CD8-positive, alpha-beta memory T cell (primary cell): ENCODE data around the gene METAP1D. TPM values are rescaled to one million over a fixed set of nuclear protein-coding genes. Genes with fewer than 3 reads are reported as not detected.

Experiments used
- CTCF ChIA-PET: fragments of 350-600 bp; sonication (Branson Sonifier 250); formaldehyde crosslinking; loops from one replicate; lab custom pipeline; 2021; ENCODE audit warnings: antibody characterized with exemption; lab: Charles Lee
- POLR2A ChIA-PET: fragments of 350-600 bp; sonication (Branson Sonifier 250); formaldehyde crosslinking; loops from one replicate; lab custom pipeline; 2021; ENCODE audit warnings: antibody characterized with exemption; lab: Charles Lee
- DNase-seq, 5 donors: peaks; one replicate each; pipeline versions ENCODE4 v3.0.0 to v3.0.0-alpha.2; 2020 to 2022; ENCODE audit warnings: mixed read lengths in 1 of 5
- H3K27ac ChIP-seq: one replicate; pipeline ENCODE4 v1.7.0; 2013; ENCODE audit warnings: low read depth, mild to moderate bottlenecking, low read length, moderate library complexity
- H3K27me3 ChIP-seq: 2 replicates; pipeline ENCODE4 v1.7.0; 2013; ENCODE audit warnings: low read length, mild to moderate bottlenecking; ENCODE audit not compliant: insufficient read depth, poor library complexity, severe bottlenecking
- H3K36me3 ChIP-seq: 2 replicates; pipeline ENCODE4 v1.7.0; 2013; ENCODE audit warnings: mild to moderate bottlenecking, low read length, moderate library complexity; ENCODE audit not compliant: insufficient read depth
- H3K4me1 ChIP-seq: 2 replicates; pipeline ENCODE4 v1.7.0; 2013; ENCODE audit warnings: mild to moderate bottlenecking, low read length, moderate library complexity; ENCODE audit not compliant: insufficient read depth
- H3K4me3 ChIP-seq: 2 replicates; pipeline ENCODE4 v1.7.0; 2013; ENCODE audit warnings: mild to moderate bottlenecking, low read length
- H3K9me3 ChIP-seq: 2 replicates; pipeline ENCODE4 v1.7.0; 2013; ENCODE audit warnings: mild to moderate bottlenecking, low read length
- H3K27ac Mint-ChIP-seq, 8 donors: one replicate each; pipeline ENCODE4 v1.8.0; 2020 to 2021; ENCODE audit warnings: mixed read lengths in 8 of 8, mild to moderate bottlenecking in 6 of 8, inconsistent platforms in 3 of 8, moderate library complexity in 3 of 8
- H3K27me3 Mint-ChIP-seq, 2 donors: one replicate each; pipeline ENCODE4 v1.8.0; 2020 to 2021; ENCODE audit warnings: mixed read lengths in 2 of 2, mild to moderate bottlenecking in 1 of 2, moderate library complexity in 1 of 2
- H3K36me3 Mint-ChIP-seq, 3 donors: one replicate each; pipeline ENCODE4 v1.8.0; 2020 to 2021; ENCODE audit warnings: mixed read lengths in 3 of 3, inconsistent platforms in 1 of 3, mild to moderate bottlenecking in 1 of 3
- H3K4me1 Mint-ChIP-seq, 3 donors: one replicate each; pipeline ENCODE4 v1.8.0; 2020 to 2021; ENCODE audit warnings: mixed read lengths in 3 of 3, inconsistent platforms in 1 of 3, mild to moderate bottlenecking in 1 of 3
- H3K4me3 Mint-ChIP-seq, 7 donors: one replicate each; pipeline ENCODE4 v1.8.0; 2020 to 2021; ENCODE audit warnings: mixed read lengths in 7 of 7, mild to moderate bottlenecking in 6 of 7, moderate library complexity in 4 of 7, inconsistent platforms in 2 of 7
- H3K9me3 Mint-ChIP-seq, 5 donors: one replicate each; pipeline ENCODE4 v1.8.0; 2020 to 2022; ENCODE audit warnings: mixed read lengths in 5 of 5, mild to moderate bottlenecking in 3 of 5, moderate library complexity in 2 of 5, inconsistent platforms in 1 of 5
- polyA plus RNA-seq: library from polyadenylated mRNA; unstranded; fragments of 300-500 nt; fragmentation: Illumina TruSeq; gene quantifications from one replicate; pipeline ENCODE4 v1.2.3, GENCODE V29; 2021
- total RNA-seq, 2 experiments: library from RNA; stranded (reverse); gene quantifications; one replicate each; pipeline ENCODE4 v1.2.3, GENCODE V29; 2021

Gene METAP1D
- total and polyA plus RNA-seq, 3 experiments from 2014 or later, result 2.7 to 10.2 (median 9.0) TPM

GRCh38 chr2:171960570-171960969, 39.2 kb upstream of the METAP1D start:
- peaks cover 26 to 55% (median 49%) of the 10 kb centered on the region in 3 donors for H3K4me1 Mint-ChIP-seq
- H3K9me3 ChIP-seq, result no peaks in the 10 kb centered on the region
- H3K27ac ChIP-seq, result no peak overlapping the region
- H3K36me3 ChIP-seq, result no peaks in the 10 kb centered on the region
- peaks cover 10% of the 10 kb centered on the region for H3K4me1 ChIP-seq
- H3K27me3 ChIP-seq, result no peaks in the 10 kb centered on the region
- DNase-seq, result no peak
- peaks cover 0 to 28% (median 2%) of the 10 kb centered on the region in 3 donors for H3K36me3 Mint-ChIP-seq
- ChIA-PET POLR2A (no interaction called here), CTCF (no interaction called here)
- H3K27ac Mint-ChIP-seq, result no peak overlapping the region
- H3K27me3 Mint-ChIP-seq, result no peaks in the 10 kb centered on the region
- no peaks in the 10 kb centered on the region for H3K9me3 Mint-ChIP-seq
- H3K4me3 ChIP-seq, result no peak overlapping the region
- H3K4me3 Mint-ChIP-seq, result no peak overlapping the region

GRCh38 chr2:171963198-171963597, 36.6 kb upstream of the METAP1D start:
- peaks cover 28 to 52% (median 43%) of the 10 kb centered on the region in 3 donors for H3K4me1 Mint-ChIP-seq
- no peaks in the 10 kb centered on the region for H3K27me3 Mint-ChIP-seq
- DNase-seq, result no peak
- H3K36me3 ChIP-seq, result peaks cover 7% of the 10 kb centered on the region
- H3K4me3 ChIP-seq, result no peak overlapping the region
- H3K4me3 Mint-ChIP-seq, result no peak overlapping the region
- CTCF ChIA-PET, result no interaction called here
- no peak overlapping the region for H3K27ac Mint-ChIP-seq
- H3K9me3 ChIP-seq, result no peaks in the 10 kb centered on the region
- peaks cover 10% of the 10 kb centered on the region for H3K4me1 ChIP-seq
- POLR2A ChIA-PET, result no interaction called here
- H3K9me3 Mint-ChIP-seq, result no peaks in the 10 kb centered on the region
- H3K27ac ChIP-seq, result no peak overlapping the region
- H3K36me3 Mint-ChIP-seq, result peaks cover 6 to 38% (median 12%) of the 10 kb centered on the region in 3 donors
- no peaks in the 10 kb centered on the region for H3K27me3 ChIP-seq

- Histone ChIP-seq H3K36me3 (peaks cover 7% of the 10 kb centered on the region), H3K9me3 (no peaks in the 10 kb centered on the region), H3K4me1 (peaks cover 10% of the 10 kb centered on the region), H3K27ac (no peak overlapping the region), H3K4me3 (no peak overlapping the region), H3K27me3 (no peaks in the 10 kb centered on the region)
- Mint-ChIP-seq H3K27ac (peak overlapping the region in 1 of 8 donors; percentile 21), H3K9me3 (no peaks in the 10 kb centered on the region), H3K36me3 (peaks cover 6 to 46% (median 12%) of the 10 kb centered on the region in 3 donors), H3K4me1 (peaks cover 26 to 51% (median 40%) of the 10 kb centered on the region in 3 donors), H3K4me3 (no peak overlapping the region), H3K27me3 (no peaks in the 10 kb centered on the region)
- no peak for DNase-seq
- CTCF ChIA-PET, result no interaction called here
- POLR2A ChIA-PET, result no interaction called here
Observed at GRCh38 chr2:171964308-171964707, 35.4 kb upstream of the METAP1D start.

- Mint-ChIP-seq H3K27me3 (no peaks in the 10 kb centered on the region), H3K36me3 (peaks cover 6 to 51% (median 12%) of the 10 kb centered on the region in 3 donors), H3K27ac (no peak overlapping the region), H3K4me1 (peaks cover 20 to 42% (median 31%) of the 10 kb centered on the region in 3 donors), H3K4me3 (no peak overlapping the region), H3K9me3 (no peaks in the 10 kb centered on the region)
- Histone ChIP-seq H3K27ac (no peak overlapping the region), H3K27me3 (no peaks in the 10 kb centered on the region), H3K9me3 (no peaks in the 10 kb centered on the region), H3K4me1 (peaks cover 10% of the 10 kb centered on the region), H3K4me3 (no peak overlapping the region), H3K36me3 (peaks cover 7% of the 10 kb centered on the region)
- no peak for DNase-seq
- ChIA-PET CTCF (no interaction called here), POLR2A (no interaction called here)
Observed at GRCh38 chr2:171965238-171965637, 34.5 kb upstream of the METAP1D start.

- Mint-ChIP-seq H3K9me3 (no peaks in the 10 kb centered on the region), H3K36me3 (peaks cover 6 to 49% (median 12%) of the 10 kb centered on the region in 3 donors), H3K4me1 (peaks cover 20 to 42% (median 31%) of the 10 kb centered on the region in 3 donors), H3K4me3 (no peak overlapping the region), H3K27me3 (no peaks in the 10 kb centered on the region), H3K27ac (peak overlapping the region in 1 of 8 donors; percentile 2)
- POLR2A ChIA-PET, result no interaction called here
- Histone ChIP-seq H3K9me3 (no peaks in the 10 kb centered on the region), H3K4me3 (no peak overlapping the region), H3K4me1 (peaks cover 10% of the 10 kb centered on the region), H3K27ac (no peak overlapping the region), H3K27me3 (no peaks in the 10 kb centered on the region), H3K36me3 (peaks cover 7% of the 10 kb centered on the region)
- no peak for DNase-seq
- CTCF ChIA-PET, result no interaction called here
Observed at GRCh38 chr2:171965661-171966060, 34.1 kb upstream of the METAP1D start.

GRCh38 chr2:171966235-171966634, 33.5 kb upstream of the METAP1D start:
- no peak for DNase-seq
- H3K36me3 Mint-ChIP-seq, result peaks cover 6 to 50% (median 11%) of the 10 kb centered on the region in 3 donors
- H3K9me3 ChIP-seq, result no peaks in the 10 kb centered on the region
- H3K4me1 ChIP-seq, result peaks cover 10% of the 10 kb centered on the region
- ChIA-PET POLR2A (no interaction called here), CTCF (no interaction called here)
- peaks cover 19 to 40% (median 30%) of the 10 kb centered on the region in 3 donors for H3K4me1 Mint-ChIP-seq
- H3K4me3 ChIP-seq, result no peak overlapping the region
- no peaks in the 10 kb centered on the region for H3K27me3 ChIP-seq
- no peaks in the 10 kb centered on the region for H3K9me3 Mint-ChIP-seq
- H3K27ac Mint-ChIP-seq, result no peak overlapping the region
- peaks cover 7% of the 10 kb centered on the region for H3K36me3 ChIP-seq
- H3K27ac ChIP-seq, result no peak overlapping the region
- H3K27me3 Mint-ChIP-seq, result no peaks in the 10 kb centered on the region
- H3K4me3 Mint-ChIP-seq, result no peak overlapping the region

GRCh38 chr2:171966688-171967087, 33.1 kb upstream of the METAP1D start:
- peaks cover 7% of the 10 kb centered on the region for H3K36me3 ChIP-seq
- H3K27me3 Mint-ChIP-seq, result no peaks in the 10 kb centered on the region
- no peak overlapping the region for H3K27ac Mint-ChIP-seq
- no peak for DNase-seq
- H3K27ac ChIP-seq, result no peak overlapping the region
- no peak overlapping the region for H3K4me3 Mint-ChIP-seq
- peaks cover 6 to 52% (median 11%) of the 10 kb centered on the region in 3 donors for H3K36me3 Mint-ChIP-seq
- H3K4me1 Mint-ChIP-seq, result peaks cover 19 to 38% (median 28%) of the 10 kb centered on the region in 3 donors
- no peaks in the 10 kb centered on the region for H3K27me3 ChIP-seq
- no peak overlapping the region for H3K4me3 ChIP-seq
- no peaks in the 10 kb centered on the region for H3K9me3 ChIP-seq
- CTCF ChIA-PET, result no interaction called here
- POLR2A ChIA-PET, result no interaction called here
- H3K9me3 Mint-ChIP-seq, result no peaks in the 10 kb centered on the region
- peaks cover 10% of the 10 kb centered on the region for H3K4me1 ChIP-seq

GRCh38 chr2:171968509-171968908, 31.2 kb upstream of the METAP1D start:
- Histone ChIP-seq H3K27ac (no peak overlapping the region), H3K9me3 (no peaks in the 10 kb centered on the region), H3K27me3 (no peaks in the 10 kb centered on the region), H3K36me3 (peaks cover 7% of the 10 kb centered on the region), H3K4me3 (no peak overlapping the region), H3K4me1 (peaks cover 2% of the 10 kb centered on the region)
- no peaks in the 10 kb centered on the region for H3K9me3 Mint-ChIP-seq
- H3K4me1 Mint-ChIP-seq, result peaks cover 15 to 28% (median 24%) of the 10 kb centered on the region in 3 donors
- no peaks in the 10 kb centered on the region for H3K27me3 Mint-ChIP-seq
- peaks cover 6 to 67% (median 13%) of the 10 kb centered on the region in 3 donors for H3K36me3 Mint-ChIP-seq
- H3K27ac Mint-ChIP-seq, result no peak overlapping the region
- ChIA-PET CTCF (no interaction called here), POLR2A (no interaction called here)
- H3K4me3 Mint-ChIP-seq, result no peak overlapping the region
- no peak for DNase-seq
